ENCODE data around the gene ANTXR2. TPM values are rescaled to one million over a fixed set of nuclear protein-coding genes. Genes with fewer than 3 reads are reported as not detected.

ANTXR2 gene
- total and polyA plus RNA-seq, 9 of the 15 experiments (the other 6 are each of a cell fraction or from before 2014, with no cell fraction given) = 10.1 to 83.8 (median 60.3) TPM

DNA sequence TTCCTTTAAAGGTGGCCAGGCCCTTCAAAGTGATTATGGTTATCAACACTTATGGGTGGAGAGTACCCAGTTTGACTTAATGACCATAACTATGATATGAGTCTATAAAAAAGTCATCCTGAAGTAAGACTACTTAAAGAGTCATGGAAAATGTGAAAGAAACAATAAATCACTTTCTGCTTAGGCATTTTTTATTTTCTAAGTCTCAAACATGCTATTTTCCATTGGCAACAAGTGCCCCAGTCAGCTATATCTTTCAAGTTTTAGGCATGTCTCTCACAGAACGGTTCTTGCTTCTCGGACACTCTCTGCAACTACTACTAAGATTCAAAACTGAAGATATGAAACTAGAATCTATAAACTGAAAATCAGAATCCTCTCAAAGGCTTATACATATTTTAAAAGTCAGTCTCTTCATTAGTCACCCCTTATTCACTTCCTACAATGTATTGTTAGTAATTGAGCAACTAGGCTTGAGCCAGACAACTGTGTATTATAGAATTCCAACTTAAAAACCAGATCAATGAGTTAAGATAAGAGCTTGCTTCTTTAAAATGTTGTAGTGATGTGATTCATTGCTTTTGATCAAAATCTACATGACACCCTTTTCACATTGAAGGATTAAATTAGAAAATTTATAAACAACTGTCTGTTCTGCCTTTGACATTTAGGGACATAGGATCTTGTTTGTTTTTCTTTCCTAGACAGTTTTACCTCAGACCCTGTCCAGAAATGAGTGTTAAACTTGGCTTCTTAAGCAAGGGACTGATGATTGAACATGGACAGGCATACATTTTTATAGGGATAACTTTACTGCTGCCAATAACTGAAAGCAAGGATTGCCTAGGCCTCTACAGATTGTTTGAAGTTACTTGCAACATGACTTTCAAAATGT is 2.9 kb downstream of the ANTXR2 start (continued):
- no peak for TF ChIP-seq ZNF124 (CRISPR knock-in tag; IDR thresholded peaks at IDR 0.05)
- no peak for TF ChIP-seq NFXL1 (CRISPR knock-in tag; IDR thresholded peaks at IDR 0.05)
- no peak for TF ChIP-seq HDAC8 (tag; IDR thresholded peaks at IDR 0.05)
- TF ChIP-seq, protein P1, sequence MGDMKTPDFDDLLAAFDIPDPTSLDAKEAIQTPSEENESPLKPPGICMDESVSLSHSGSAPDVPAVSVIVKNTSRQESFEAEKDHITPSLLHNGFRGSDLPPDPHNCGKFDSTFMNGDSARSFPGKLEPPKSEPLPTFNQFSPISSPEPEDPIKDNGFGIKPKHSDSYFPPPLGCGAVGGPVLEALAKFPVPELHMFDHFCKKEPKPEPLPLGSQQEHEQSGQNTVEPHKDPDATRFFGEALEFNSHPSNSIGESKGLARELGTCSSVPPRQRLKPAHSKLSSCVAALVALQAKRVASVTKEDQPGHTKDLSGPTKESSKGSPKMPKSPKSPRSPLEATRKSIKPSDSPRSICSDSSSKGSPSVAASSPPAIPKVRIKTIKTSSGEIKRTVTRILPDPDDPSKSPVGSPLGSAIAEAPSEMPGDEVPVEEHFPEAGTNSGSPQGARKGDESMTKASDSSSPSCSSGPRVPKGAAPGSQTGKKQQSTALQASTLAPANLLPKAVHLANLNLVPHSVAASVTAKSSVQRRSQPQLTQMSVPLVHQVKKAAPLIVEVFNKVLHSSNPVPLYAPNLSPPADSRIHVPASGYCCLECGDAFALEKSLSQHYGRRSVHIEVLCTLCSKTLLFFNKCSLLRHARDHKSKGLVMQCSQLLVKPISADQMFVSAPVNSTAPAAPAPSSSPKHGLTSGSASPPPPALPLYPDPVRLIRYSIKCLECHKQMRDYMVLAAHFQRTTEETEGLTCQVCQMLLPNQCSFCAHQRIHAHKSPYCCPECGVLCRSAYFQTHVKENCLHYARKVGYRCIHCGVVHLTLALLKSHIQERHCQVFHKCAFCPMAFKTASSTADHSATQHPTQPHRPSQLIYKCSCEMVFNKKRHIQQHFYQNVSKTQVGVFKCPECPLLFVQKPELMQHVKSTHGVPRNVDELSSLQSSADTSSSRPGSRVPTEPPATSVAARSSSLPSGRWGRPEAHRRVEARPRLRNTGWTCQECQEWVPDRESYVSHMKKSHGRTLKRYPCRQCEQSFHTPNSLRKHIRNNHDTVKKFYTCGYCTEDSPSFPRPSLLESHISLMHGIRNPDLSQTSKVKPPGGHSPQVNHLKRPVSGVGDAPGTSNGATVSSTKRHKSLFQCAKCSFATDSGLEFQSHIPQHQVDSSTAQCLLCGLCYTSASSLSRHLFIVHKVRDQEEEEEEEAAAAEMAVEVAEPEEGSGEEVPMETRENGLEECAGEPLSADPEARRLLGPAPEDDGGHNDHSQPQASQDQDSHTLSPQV (IDR thresholded peaks at IDR 0.05) = 0 out of 2 replicates have a peak, but pooled peaks have one; percentile 24
- TF ChIP-seq KAT8 (IDR thresholded peaks at IDR 0.05; ENCODE audit: low read depth) = no peak
- no peak for TF ChIP-seq LEF1 (IDR thresholded peaks at IDR 0.05)
- TF ChIP-seq, protein P2, sequence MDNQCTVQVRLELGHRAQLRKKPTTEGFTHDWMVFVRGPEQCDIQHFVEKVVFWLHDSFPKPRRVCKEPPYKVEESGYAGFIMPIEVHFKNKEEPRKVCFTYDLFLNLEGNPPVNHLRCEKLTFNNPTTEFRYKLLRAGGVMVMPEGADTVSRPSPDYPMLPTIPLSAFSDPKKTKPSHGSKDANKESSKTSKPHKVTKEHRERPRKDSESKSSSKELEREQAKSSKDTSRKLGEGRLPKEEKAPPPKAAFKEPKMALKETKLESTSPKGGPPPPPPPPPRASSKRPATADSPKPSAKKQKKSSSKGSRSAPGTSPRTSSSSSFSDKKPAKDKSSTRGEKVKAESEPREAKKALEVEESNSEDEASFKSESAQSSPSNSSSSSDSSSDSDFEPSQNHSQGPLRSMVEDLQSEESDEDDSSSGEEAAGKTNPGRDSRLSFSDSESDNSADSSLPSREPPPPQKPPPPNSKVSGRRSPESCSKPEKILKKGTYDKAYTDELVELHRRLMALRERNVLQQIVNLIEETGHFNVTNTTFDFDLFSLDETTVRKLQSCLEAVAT (IDR thresholded peaks at IDR 0.05) = peak in 1 of 2 experiments; percentile 23; a peak in 1 of 4 replicates
- TF ChIP-seq, protein P3, sequence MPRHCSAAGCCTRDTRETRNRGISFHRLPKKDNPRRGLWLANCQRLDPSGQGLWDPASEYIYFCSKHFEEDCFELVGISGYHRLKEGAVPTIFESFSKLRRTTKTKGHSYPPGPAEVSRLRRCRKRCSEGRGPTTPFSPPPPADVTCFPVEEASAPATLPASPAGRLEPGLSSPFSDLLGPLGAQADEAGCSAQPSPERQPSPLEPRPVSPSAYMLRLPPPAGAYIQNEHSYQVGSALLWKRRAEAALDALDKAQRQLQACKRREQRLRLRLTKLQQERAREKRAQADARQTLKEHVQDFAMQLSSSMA (CRISPR knock-in tag; IDR thresholded peaks at IDR 0.05) = no peak

Data from K562 (cell line).